Endothelial cell of umbilical vein (primary cell): Measurements from ENCODE around the gene OR51E2.

Experiments
- POLR2A ChIP-seq: IDR thresholded peaks from 2 replicates; pipeline ENCODE4 v1.6.1; 2012; ENCODE audit warnings: low read depth, mild to moderate bottlenecking, control low read depth, low read length
- POLR2AphosphoS5 ChIP-seq: IDR thresholded peaks from 2 replicates; pipeline ENCODE4 v1.6.1; 2012; ENCODE audit warnings: low read depth, mild to moderate bottlenecking, control low read depth, low read length, moderate library complexity; ENCODE audit not compliant: insufficient read depth
- TF ChIP-seq, protein P1 (sequence below), 2 donors: IDR thresholded peaks; 1 replicate in 1 of 2; 2 replicates in 1 of 2; pipeline ENCODE4 v1.5.1; 2011; ENCODE audit warnings: low read length in 2 of 2, mild to moderate bottlenecking in 2 of 2, moderate library complexity in 2 of 2, control low read depth in 1 of 2, inconsistent platforms in 1 of 2, low read depth in 1 of 2; ENCODE audit not compliant: insufficient read depth in 1 of 2; ENCODE audit errors: extremely low read depth in 1 of 2

DNA sequence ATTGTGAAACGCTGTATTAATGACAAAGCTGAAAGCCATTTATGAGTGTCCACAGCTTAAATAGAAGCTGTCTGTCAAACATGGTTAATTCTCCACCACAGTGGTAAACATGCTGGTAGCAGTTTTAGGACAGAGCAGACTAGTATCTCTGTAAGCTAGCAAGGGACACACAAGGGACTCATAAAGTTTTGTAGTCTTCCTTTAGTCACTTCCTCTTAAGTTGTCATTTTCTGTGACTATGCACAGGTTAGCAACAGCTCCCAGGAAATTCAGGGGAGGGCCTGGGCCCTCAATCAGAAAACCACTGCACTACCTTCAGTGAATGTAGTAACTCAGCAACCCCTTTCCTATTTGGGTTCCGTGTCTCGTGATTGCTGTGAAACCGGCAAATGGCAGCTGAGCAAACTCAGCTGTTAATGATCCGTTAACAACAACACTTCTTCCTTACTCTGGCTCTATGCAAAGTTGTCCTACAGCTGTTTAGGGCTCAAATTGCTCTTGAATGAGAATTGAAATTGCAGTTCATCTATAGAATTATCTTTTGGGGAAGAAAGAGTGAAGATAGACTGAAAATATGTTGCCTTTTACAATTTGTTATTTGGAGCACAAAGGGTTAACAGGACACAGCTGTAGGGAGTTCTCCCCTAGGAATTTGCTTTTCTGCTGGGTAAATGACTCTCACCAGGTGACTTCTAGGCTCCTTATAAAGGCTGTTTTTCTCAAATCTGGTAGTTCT is 6.6 kb upstream of the OR51E2 start, which contains the start of gene MMP26:
- TF ChIP-seq, protein P1, sequence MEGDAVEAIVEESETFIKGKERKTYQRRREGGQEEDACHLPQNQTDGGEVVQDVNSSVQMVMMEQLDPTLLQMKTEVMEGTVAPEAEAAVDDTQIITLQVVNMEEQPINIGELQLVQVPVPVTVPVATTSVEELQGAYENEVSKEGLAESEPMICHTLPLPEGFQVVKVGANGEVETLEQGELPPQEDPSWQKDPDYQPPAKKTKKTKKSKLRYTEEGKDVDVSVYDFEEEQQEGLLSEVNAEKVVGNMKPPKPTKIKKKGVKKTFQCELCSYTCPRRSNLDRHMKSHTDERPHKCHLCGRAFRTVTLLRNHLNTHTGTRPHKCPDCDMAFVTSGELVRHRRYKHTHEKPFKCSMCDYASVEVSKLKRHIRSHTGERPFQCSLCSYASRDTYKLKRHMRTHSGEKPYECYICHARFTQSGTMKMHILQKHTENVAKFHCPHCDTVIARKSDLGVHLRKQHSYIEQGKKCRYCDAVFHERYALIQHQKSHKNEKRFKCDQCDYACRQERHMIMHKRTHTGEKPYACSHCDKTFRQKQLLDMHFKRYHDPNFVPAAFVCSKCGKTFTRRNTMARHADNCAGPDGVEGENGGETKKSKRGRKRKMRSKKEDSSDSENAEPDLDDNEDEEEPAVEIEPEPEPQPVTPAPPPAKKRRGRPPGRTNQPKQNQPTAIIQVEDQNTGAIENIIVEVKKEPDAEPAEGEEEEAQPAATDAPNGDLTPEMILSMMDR (IDR thresholded peaks at IDR 0.05; ENCODE audit: extremely low read depth in 1 of 2, insufficient read depth in 1 of 2, low read depth in 1 of 2, low read length in 2 of 2) = no peak
- no peak for TF ChIP-seq POLR2A
- no peak for TF ChIP-seq POLR2AphosphoS5
